Measurements from ENCODE around the gene COQ9.

Gene COQ9

GRCh38 chr16:57471852-57472664, 24.8 kb downstream of the COQ9 start:
- in situ Hi-C loops (cut with HindIII; ENCODE audit: low sequenced_read_pairs), result no loop called here

GRCh38 chr16:57472665-57473060, 25.4 kb downstream of the COQ9 start:
- in situ Hi-C loops (cut with HindIII; ENCODE audit: low sequenced_read_pairs), result no loop called here

- in situ Hi-C loops (cut with HindIII; ENCODE audit: low sequenced_read_pairs), result no loop called here
Measured at GRCh38 chr16:57473176-57473840, 26.0 kb downstream of the COQ9 start.

GRCh38 chr16:57473906-57474305, 26.6 kb downstream of the COQ9 start:
- in situ Hi-C loops (cut with HindIII; ENCODE audit: low sequenced_read_pairs), result no loop called here

DNA sequence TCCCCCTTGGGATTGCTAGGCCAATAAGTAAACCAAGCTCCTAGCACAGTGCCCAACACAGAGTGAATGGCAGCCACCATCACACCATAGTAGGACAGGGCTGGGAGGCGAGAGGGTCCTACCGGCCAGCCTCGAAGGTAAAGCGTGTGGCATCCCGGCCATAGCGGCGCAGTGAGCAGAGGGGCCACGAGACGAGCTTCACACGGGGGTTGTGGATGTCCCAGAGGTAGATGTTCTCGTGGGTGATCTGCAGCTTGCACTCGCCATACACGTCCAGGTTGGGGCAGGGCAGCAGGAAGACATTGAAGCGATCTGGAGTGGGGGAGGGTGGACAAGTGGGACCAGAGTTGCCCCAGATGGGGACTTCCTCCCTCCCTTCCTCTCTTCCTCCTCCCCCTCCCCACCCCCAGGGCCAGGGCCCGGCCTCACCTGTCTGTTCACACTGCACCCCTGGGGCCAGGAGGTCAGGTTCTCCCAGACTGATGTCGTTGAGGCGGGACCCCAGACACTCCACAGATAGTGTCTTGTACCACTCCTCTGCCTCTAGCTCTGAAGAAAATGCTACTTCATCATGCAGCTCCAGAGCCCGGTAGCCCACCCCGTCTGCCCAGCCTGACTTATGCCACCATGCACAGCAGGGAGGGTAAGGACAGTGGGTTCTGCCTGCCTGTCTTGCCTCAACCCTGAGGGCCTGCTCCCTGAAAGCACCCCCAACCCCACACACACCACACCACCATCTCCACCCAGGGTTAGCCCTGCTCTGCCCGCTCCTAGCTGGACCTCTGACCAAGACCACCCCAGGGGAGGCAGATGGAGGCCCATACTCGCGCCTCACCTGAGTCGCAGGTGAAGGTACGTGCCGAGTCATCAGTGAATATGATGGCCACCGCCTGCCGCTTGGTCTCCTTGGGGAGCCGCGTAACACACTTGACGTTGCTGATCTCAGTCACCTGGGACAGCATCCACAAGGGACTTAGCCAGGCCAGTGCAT, 27.7 kb downstream of the COQ9 start:
- in situ Hi-C loops (cut with HindIII; ENCODE audit: low sequenced_read_pairs), result no loop called here

GRCh38 chr16:57475711-57476339, 28.5 kb downstream of the COQ9 start:
- in situ Hi-C loops (cut with HindIII; ENCODE audit: low sequenced_read_pairs), result no loop called here

DNA sequence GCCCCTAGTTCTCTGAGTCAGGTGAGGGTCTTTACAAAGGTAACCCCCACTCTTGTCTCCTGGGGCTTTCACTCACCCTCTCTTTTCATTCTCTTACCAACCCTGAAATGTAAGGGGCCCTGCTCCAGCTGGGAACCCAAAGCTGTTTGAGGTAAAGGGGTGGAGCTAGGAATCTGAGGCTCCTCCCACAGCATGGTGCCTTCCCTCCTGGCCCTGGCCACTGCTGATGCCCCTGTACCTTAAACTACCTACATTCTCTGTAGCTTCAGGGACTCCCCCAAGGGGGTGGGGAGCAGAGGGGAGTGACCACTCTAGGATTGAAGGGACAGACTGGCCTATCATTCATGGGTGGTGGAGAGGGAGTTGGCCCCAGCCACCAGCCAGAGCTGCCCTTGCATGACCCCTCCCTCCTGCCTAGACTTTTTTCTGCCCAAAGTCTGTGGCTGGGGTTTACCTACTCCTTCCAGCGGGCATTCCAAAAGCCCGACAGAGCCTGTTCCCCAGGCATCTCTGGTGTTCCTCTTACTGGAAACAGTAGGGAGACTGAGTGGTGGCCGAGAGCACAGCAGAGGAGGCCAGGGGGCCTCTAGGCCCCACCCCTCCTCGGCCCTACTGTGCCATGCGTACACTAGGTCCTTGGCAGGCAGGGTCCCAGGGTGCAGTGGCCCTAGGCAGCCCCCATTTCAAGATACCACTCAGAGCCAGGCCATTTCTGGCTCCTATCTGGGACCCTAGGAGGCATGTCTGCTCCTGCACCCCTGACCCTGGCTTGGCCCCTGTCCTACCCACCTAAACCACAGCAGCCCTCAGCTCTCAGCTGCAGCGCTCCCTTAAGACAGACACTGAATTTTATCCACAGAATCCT, 29.5 kb downstream of the COQ9 start:
- in situ Hi-C loops (cut with HindIII; ENCODE audit: low sequenced_read_pairs), result no loop called here

GRCh38 chr16:57477531-57478202, 30.4 kb downstream of the COQ9 start:
- in situ Hi-C loops (cut with HindIII; ENCODE audit: low sequenced_read_pairs), result no loop called here

DNA sequence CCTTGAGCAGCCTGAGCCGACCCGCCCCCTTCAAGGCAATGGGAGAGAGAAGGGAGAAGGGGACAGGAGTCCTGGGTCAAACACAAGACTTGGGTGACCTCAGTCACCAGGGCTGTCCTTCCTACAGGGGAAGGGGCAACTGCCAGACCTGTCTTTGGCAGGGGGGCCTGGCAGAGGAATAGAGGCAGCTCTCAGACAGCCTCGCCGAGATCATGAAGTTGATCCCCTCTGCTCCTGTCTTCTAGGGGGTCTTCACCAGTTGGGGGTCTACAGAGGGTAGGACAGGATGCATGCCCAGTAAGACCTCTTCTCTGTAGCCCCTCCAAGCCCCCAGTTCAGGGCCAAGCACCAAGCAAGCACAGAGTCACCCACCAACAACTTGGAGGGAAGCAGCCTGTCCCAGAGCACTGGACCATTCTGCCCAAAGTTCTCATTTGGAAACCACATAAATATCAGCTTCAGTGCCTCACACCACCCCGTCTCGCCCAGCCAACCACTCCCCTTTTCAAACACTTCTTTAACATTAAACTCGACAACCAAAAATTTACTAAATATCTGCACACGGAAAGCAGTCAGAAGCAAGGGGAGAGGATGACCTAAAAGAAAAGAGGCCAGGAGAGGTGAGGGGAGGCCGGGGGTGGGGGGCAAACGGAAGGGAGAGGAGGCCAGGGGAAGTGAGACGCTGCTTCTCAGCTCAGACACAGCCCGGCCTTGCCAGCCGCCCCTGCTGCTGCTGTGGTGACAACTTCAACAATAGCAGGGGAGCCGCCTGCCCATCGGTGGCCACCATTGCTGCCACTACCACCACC, 31.3 kb downstream of the COQ9 start:
- in situ Hi-C loops (cut with HindIII; ENCODE audit: low sequenced_read_pairs), result no loop called here

- in situ Hi-C loops (cut with HindIII; ENCODE audit: low sequenced_read_pairs), result no loop called here
Measured at GRCh38 chr16:57479205-57479975, 32.1 kb downstream of the COQ9 start.

DNA sequence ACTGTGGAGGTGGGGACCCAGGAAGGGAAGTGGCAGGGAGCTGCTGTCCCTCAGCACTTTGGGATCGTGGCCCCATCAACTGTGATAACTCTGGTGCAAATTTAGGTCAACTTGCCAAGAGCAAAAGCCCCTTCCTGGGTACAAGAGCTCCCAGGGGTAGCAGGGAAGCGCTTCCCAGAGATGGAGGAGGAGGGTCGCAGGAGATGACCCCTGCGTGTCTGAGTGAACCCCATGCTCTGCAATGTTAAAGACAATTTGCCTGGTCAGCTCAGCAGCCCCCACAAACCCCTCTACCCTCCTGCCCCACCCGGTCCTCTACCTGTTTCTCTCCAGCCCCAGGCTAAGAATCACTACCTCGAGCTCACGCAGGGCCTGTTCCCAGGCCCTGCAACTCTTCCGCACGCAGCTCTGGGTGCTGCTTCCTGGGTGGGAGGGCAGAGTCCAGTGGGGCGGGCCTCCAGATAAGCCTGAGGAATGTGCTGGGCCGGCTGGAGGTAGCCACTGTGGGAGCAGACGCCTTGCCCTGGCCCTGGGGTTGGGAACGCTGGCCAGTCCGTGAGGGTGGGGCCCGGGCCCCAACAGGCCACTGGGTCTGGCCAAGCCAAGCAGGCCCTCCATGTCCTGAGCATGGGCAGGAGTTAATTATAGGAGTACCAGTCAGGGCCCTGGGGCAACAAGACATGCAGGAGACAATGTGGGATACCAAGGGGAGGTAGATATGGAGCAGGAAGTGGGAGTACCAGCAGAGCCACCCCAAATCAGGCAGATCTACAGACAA, 32.9 kb downstream of the COQ9 start:
- in situ Hi-C loops (cut with HindIII; ENCODE audit: low sequenced_read_pairs), result no loop called here

DNA sequence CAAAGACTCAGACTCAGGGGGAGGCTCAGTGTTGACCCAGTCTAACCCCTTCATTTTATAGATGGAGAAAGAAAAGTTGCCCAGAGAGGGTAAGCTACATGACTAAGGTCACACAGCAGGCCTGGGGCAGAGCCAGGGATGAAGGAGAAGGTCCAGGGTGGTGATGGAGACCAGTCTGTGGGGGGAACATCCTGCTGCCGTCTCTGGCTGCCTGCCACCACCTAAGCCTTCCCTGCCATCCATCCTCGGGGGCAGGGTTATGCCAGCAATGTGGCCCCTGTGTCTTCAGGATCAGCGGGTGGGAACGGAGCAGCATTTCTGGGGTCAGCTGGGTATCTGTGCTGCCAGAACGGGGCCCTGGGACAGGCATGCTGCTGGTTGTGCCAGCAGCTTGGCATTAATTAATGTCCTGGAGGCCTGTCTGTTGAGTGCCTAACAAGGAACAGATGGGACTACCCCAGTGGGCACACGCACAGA, 33.5 kb downstream of the COQ9 start:
- in situ Hi-C loops (cut with HindIII; ENCODE audit: low sequenced_read_pairs), result no loop called here

- in situ Hi-C loops (cut with HindIII; ENCODE audit: low sequenced_read_pairs), result no loop called here
Measured at GRCh38 chr16:57481421-57481820, 34.1 kb downstream of the COQ9 start.

- in situ Hi-C loops (cut with HindIII; ENCODE audit: low sequenced_read_pairs), result no loop called here
Measured at GRCh38 chr16:57482845-57483545, 35.7 kb downstream of the COQ9 start.

DNA sequence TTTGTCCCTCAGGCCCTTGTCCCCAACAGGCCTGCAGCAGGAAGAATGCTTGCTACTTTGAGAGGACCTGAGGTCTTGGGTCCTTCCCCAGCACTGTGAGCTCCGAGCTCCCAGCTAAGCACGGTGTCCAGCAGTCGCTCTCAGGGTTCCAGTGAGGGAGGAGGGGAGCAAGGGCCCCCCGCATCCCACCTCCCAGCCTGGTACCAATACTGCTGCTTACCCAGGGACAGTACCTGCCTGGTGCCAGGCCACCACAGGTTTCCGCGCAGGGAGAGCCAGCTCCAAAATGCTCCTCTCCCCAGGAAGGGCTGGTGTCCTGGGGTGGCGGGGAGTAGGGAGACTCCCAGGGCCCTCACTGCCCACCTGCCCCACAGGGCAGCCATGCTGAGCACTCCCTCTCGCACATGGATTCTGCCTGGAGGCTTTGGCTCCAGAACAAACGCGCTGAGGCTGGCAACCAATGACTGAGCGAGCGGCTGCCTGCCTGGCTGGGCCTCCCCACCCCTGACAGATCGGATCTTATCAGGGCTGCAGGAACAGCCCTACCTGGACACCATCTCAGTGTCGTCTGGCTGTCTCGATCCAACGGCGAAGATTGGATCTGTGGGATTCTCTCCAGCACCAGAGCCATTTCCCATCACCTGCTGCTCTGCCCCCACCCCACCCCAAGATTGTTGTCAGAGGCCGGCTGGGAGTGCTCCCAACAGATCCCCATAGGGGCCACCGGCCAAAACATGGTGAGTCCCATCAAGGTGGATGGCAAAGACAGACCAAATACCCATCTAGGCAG, 36.6 kb downstream of the COQ9 start:
- in situ Hi-C loops (cut with HindIII; ENCODE audit: low sequenced_read_pairs), result no loop called here
